GM20000 (cell line): ENCODE measurements around the gene DLG4.

ENCODE experiments used
- DNase-seq: peaks from one replicate; pipeline ENCODE4 v3.0.0; 2012; ENCODE audit warnings: low spot score
- CTCF ChIP-seq: IDR thresholded peaks from 2 replicates; pipeline ENCODE4 v1.5.1; 2012; ENCODE audit warnings: mild to moderate bottlenecking, control low read depth; ENCODE audit errors: extremely low read depth, missing control alignments

The DLG4 gene

GRCh38 chr17:7208027-7208571, 11.5 kb downstream of the DLG4 start:
- no peak for DNase-seq
- TF ChIP-seq CTCF = no peak

- no peak for DNase-seq
- no peak for TF ChIP-seq CTCF
Measured at GRCh38 chr17:7207120-7208001, 12.3 kb downstream of the DLG4 start.

- DNase-seq = no peak
Measured at GRCh38 chr17:7205561-7205960, 14.1 kb downstream of the DLG4 start.

GRCh38 chr17:7204828-7205461, 14.7 kb downstream of the DLG4 start:
- no peak for TF ChIP-seq CTCF
- DNase-seq = peak; percentile 98

More at GRCh38 chr17:7205561-7205960, 14.1 kb downstream of the DLG4 start:
- no peak for TF ChIP-seq CTCF

GRCh38 chr17:7204336-7204735, 15.3 kb downstream of the DLG4 start:
- DNase-seq = no peak
- TF ChIP-seq CTCF = no peak

GRCh38 chr17:7203391-7203790, 16.2 kb downstream of the DLG4 start:
- TF ChIP-seq CTCF = no peak

More at GRCh38 chr17:7203391-7203790, 16.2 kb downstream of the DLG4 start:
- no peak for DNase-seq
